GM21737 (cell line): ENCODE results near the gene SLC35F1.

Source experiments
- ATAC-seq: cut with Tn5 transposase; IDR thresholded peaks from one replicate; pipeline ENCODE4 v1.9.1; 2021; ENCODE audit warnings: mild to moderate bottlenecking, moderate library complexity; ENCODE audit not compliant: unreplicated experiment

The SLC35F1 gene

GRCh38 chr6:118344014-118344670 lies 437.1 kb downstream of the SLC35F1 start:
- ATAC-seq, result no peak

GRCh38 chr6:118350881-118351430 lies 443.9 kb downstream of the SLC35F1 start:
- ATAC-seq, result no peak

- no peak for ATAC-seq
Observed at GRCh38 chr6:118353564-118353963, 446.5 kb downstream of the SLC35F1 start.

- peak; percentile 97 for ATAC-seq
Observed at GRCh38 chr6:118354641-118355040, 447.6 kb downstream of the SLC35F1 start.

GRCh38 chr6:118356054-118356453 lies 449.0 kb downstream of the SLC35F1 start:
- ATAC-seq, result no peak

GRCh38 chr6:118356686-118357085 lies 449.6 kb downstream of the SLC35F1 start:
- ATAC-seq, result no peak
